ENCODE results near the gene TMEM269. TPM values are rescaled to one million over a fixed set of nuclear protein-coding genes. Genes with fewer than 3 reads are reported as not detected.
A peak's percentile ranks its signal among the peaks of the same experiment; 100 is the strongest.

TMEM269 gene
- total and polyA plus RNA-seq, 10 of the 15 experiments (the other 5 are each of a cell fraction or from before 2014, with no cell fraction given), result 0.02 to 0.26 (median 0.06) TPM; not detected in 2

GRCh38 chr1:42816585-42817439, 32.0 kb downstream of the TMEM269 start, which contains the start of the genes ERMAP and SVBP (continued):
- TF ChIP-seq ZNF592 (IDR thresholded peaks at IDR 0.05) (no peak), NFYB (IDR thresholded peaks at IDR 0.05; ENCODE audit: insufficient read depth, low read depth, low read length) (no peak), PKNOX1 (IDR thresholded peaks at IDR 0.05) (no peak), TCF3 (IDR thresholded peaks at IDR 0.05; ENCODE audit: borderline replicate concordance, insufficient read depth, low read depth, low read length) (no peak), TCF7 (IDR thresholded peaks at IDR 0.05; ENCODE audit: borderline replicate concordance) (no peak), SIX5 (IDR thresholded peaks at IDR 0.05; ENCODE audit: low read depth, low read length, severe bottlenecking) (no peak), PAX5 (IDR thresholded peaks at IDR 0.05; ENCODE audit: borderline replicate concordance, low read depth, low read length) (no peak), MTA2 (IDR thresholded peaks at IDR 0.05; ENCODE audit: low read depth) (0 out of 2 replicates have a peak, but pooled peaks have one; percentile 37), RUNX3 (IDR thresholded peaks at IDR 0.05; ENCODE audit: low read length) (peak; percentile 35; the same call in 1 of the 2 replicates), ZSCAN29 (IDR thresholded peaks at IDR 0.05) (no peak), SRF (IDR thresholded peaks at IDR 0.05; ENCODE audit: low read depth in 2 of 2, low read length in 2 of 2) (no peak), POLR2AphosphoS5 (IDR thresholded peaks at IDR 0.05; ENCODE audit: low read length) (peak; percentile 67; the same call in 1 of the 2 replicates), ELK1 (IDR thresholded peaks at IDR 0.05; ENCODE audit: low read depth, low read length) (0 out of 2 replicates have a peak, but pooled peaks have one; percentile 42), BMI1 (IDR thresholded peaks at IDR 0.05; ENCODE audit: borderline replicate concordance) (no peak), SMAD5 (IDR thresholded peaks at IDR 0.05; ENCODE audit: low read depth) (no peak), HDAC2 (IDR thresholded peaks at IDR 0.05) (no peak), ZBED1 (IDR thresholded peaks at IDR 0.05; ENCODE audit: borderline replicate concordance) (no peak), SPI1 (IDR thresholded peaks at IDR 0.05; ENCODE audit: borderline replicate concordance, insufficient read depth, low read depth, low read length) (no peak), TARDBP (IDR thresholded peaks at IDR 0.05; ENCODE audit: borderline replicate concordance) (no peak), ZBTB11 (CRISPR knock-in tag; IDR thresholded peaks at IDR 0.05) (no peak)

All from GM12878 (cell line).